Mesenchymal stem cell (in vitro differentiated cells and primary cell): ENCODE results near the gene HYCC1.
A peak's percentile ranks its signal among the peaks of the same experiment; 100 is the strongest.

Experiments used
- DNase-seq: peaks from one replicate; pipeline ENCODE4 v3.0.0-alpha.2; 2013
- H2AFZ ChIP-seq: one replicate; pipeline ENCODE4 v1.6.1; 2013; ENCODE audit warnings: low read depth, mild to moderate bottlenecking, control low read depth, inconsistent platforms, low read length, moderate library complexity
- H2AK5ac ChIP-seq: 2 replicates; pipeline ENCODE4 v1.6.1; 2013; ENCODE audit warnings: low read length, moderate library complexity, mild to moderate bottlenecking, inconsistent platforms; ENCODE audit not compliant: severe bottlenecking
- H2BK120ac ChIP-seq: one replicate; pipeline ENCODE4 v1.6.1; 2013; ENCODE audit warnings: low read depth, mild to moderate bottlenecking, inconsistent platforms, low read length, moderate library complexity
- H2BK12ac ChIP-seq, 2 experiments: one replicate each; pipeline ENCODE4 v1.6.1; 2013; ENCODE audit warnings: inconsistent platforms in 2 of 2, low read length in 2 of 2, mild to moderate bottlenecking in 2 of 2, moderate library complexity in 2 of 2, control low read depth in 1 of 2
- H2BK15ac ChIP-seq: one replicate; pipeline ENCODE4 v1.6.1; 2013; ENCODE audit warnings: mild to moderate bottlenecking, low read depth, inconsistent platforms; ENCODE audit not compliant: poor library complexity, severe bottlenecking
- H2BK5ac ChIP-seq: 2 replicates; pipeline ENCODE4 v1.6.1; 2013; ENCODE audit warnings: low read depth, mild to moderate bottlenecking, low read length, control low read depth, inconsistent platforms; ENCODE audit not compliant: poor library complexity, severe bottlenecking
- H3K14ac ChIP-seq, 2 experiments: one replicate each; pipeline ENCODE4 v1.6.1; 2013; ENCODE audit warnings: inconsistent platforms in 2 of 2, low read length in 2 of 2, control low read depth in 1 of 2, mild to moderate bottlenecking in 1 of 2, moderate library complexity in 1 of 2
- H3K18ac ChIP-seq, 2 experiments: one replicate each; pipeline ENCODE4 v1.6.1; 2013; ENCODE audit warnings: inconsistent platforms in 2 of 2, low read length in 2 of 2, control low read depth in 1 of 2, low read depth in 1 of 2, mild to moderate bottlenecking in 1 of 2
- H3K23ac ChIP-seq, 2 experiments: one replicate each; pipeline ENCODE4 v1.6.1; 2013; ENCODE audit warnings: inconsistent platforms in 2 of 2, low read length in 2 of 2, mild to moderate bottlenecking in 2 of 2, moderate library complexity in 2 of 2, control low read depth in 1 of 2
- H3K27ac ChIP-seq: 2 replicates; pipeline ENCODE4 v1.5.1; 2013; ENCODE audit warnings: mild to moderate bottlenecking, moderate library complexity, low read length, control low read depth, inconsistent platforms; ENCODE audit not compliant: poor library complexity, severe bottlenecking
- H3K27me3 ChIP-seq, 2 experiments: 2 replicates each; pipeline versions ENCODE4 v1.6.1 to v1.7.0; 2013; ENCODE audit warnings: low read length in 2 of 2, mild to moderate bottlenecking in 2 of 2, moderate library complexity in 2 of 2, control low read depth in 1 of 2, inconsistent platforms in 1 of 2; ENCODE audit not compliant: control insufficient read depth in 1 of 2, insufficient read depth in 1 of 2
- H3K36me3 ChIP-seq, 2 experiments: 2 replicates each; pipeline versions ENCODE4 v1.6.1 to v1.7.0; 2013; ENCODE audit warnings: low read length in 2 of 2, control low read depth in 1 of 2, inconsistent platforms in 1 of 2, low read depth in 1 of 2, mild to moderate bottlenecking in 1 of 2; ENCODE audit not compliant: insufficient read depth in 2 of 2, control insufficient read depth in 1 of 2
- H3K4ac ChIP-seq, 2 experiments: one replicate each; pipeline ENCODE4 v1.6.1; 2013; ENCODE audit warnings: inconsistent platforms in 2 of 2, low read length in 2 of 2, mild to moderate bottlenecking in 2 of 2, moderate library complexity in 2 of 2, control low read depth in 1 of 2, low read depth in 1 of 2
- H3K4me1 ChIP-seq: 2 replicates; pipeline ENCODE4 v1.6.1; 2013; ENCODE audit warnings: low read depth, low read length, control low read depth; ENCODE audit not compliant: control insufficient read depth, insufficient read depth
- H3K4me2 ChIP-seq: 2 replicates; pipeline ENCODE4 v1.6.1; 2013; ENCODE audit warnings: low read length, mild to moderate bottlenecking, inconsistent platforms; ENCODE audit not compliant: poor library complexity, severe bottlenecking
- H3K4me3 ChIP-seq, 2 experiments: 2 replicates each; pipeline versions ENCODE4 v1.5.1 to v1.7.0; 2013; ENCODE audit warnings: low read length in 2 of 2, mild to moderate bottlenecking in 2 of 2, control low read depth in 1 of 2, low read depth in 1 of 2; ENCODE audit not compliant: insufficient read depth in 1 of 2
- H3K79me1 ChIP-seq: replicated peaks from 2 replicates; pipeline ENCODE4 v1.6.1; 2013; ENCODE audit warnings: mild to moderate bottlenecking, control low read depth, low read length, inconsistent platforms; ENCODE audit not compliant: poor library complexity, severe bottlenecking
- H3K9ac ChIP-seq: 2 replicates; pipeline ENCODE4 v1.7.0; 2013; ENCODE audit warnings: mild to moderate bottlenecking, low read length, moderate library complexity
- H3K9me3 ChIP-seq: 2 replicates; pipeline ENCODE4 v1.7.0; 2013; ENCODE audit warnings: mild to moderate bottlenecking, low read length; ENCODE audit not compliant: control insufficient read depth
- H4K8ac ChIP-seq: one replicate; pipeline ENCODE4 v1.6.1; 2013; ENCODE audit warnings: inconsistent platforms, mild to moderate bottlenecking, low read length, moderate library complexity
- H4K91ac ChIP-seq: one replicate; pipeline ENCODE4 v1.6.1; 2013; ENCODE audit warnings: mild to moderate bottlenecking, low read length, inconsistent platforms
- WGBS: methylation state at CpG from one replicate; pipeline ENCODE4 v1.1.7; 2013; ENCODE audit warnings: mixed read lengths; 5-methylcytosine and 5-hydroxymethylcytosine counted together

Gene HYCC1

GRCh38 chr7:23003505-23004246 is 10.3 kb downstream of the HYCC1 start:
- Histone ChIP-seq H2BK12ac (no peak overlapping the region), H2AK5ac (no peak overlapping the region), H3K14ac (no peak overlapping the region), H4K8ac (no peak overlapping the region), H2BK15ac (no peak overlapping the region), H3K9ac (peak overlapping the region; percentile 83), H3K4me3 (peak overlapping the region in 1 of 2 experiments; percentile 52), H3K27ac (no peak overlapping the region), H3K36me3 (no peaks in the 10 kb centered on the region), H2BK5ac (no peak overlapping the region), H3K4me2 (no peak overlapping the region), H3K23ac (no peak overlapping the region), H3K9me3 (no peaks in the 10 kb centered on the region), H2AFZ (no peak overlapping the region), H3K4ac (no peak overlapping the region), H2BK120ac (no peak overlapping the region), H3K4me1 (no peaks in the 10 kb centered on the region), H4K91ac (no peak overlapping the region), H3K79me1 (peaks cover 10% of the 10 kb centered on the region), H3K18ac (no peak overlapping the region), H3K27me3 (no peaks in the 10 kb centered on the region)
- 80% methylated on average over 1 of the region's 2 CpGs for WGBS
- DNase-seq: no peak

GRCh38 chr7:23002698-23003097 is 11.2 kb downstream of the HYCC1 start:
- H3K9ac ChIP-seq: peak overlapping the region; percentile 83
- H2BK12ac ChIP-seq: no peak overlapping the region
- H2BK15ac ChIP-seq: no peak overlapping the region
- H2BK5ac ChIP-seq: no peak overlapping the region
- no peaks in the 10 kb centered on the region for H3K9me3 ChIP-seq
- no peak overlapping the region for H4K91ac ChIP-seq
- H4K8ac ChIP-seq: no peak overlapping the region
- no peak overlapping the region for H3K4me3 ChIP-seq
- H3K4ac ChIP-seq: no peak overlapping the region
- no peak overlapping the region for H3K23ac ChIP-seq
- H3K4me2 ChIP-seq: no peak overlapping the region
- no peak overlapping the region for H3K14ac ChIP-seq
- no peak overlapping the region for H2AK5ac ChIP-seq
- H3K27ac ChIP-seq: no peak overlapping the region
- H3K18ac ChIP-seq: no peak overlapping the region
- no peaks in the 10 kb centered on the region for H3K4me1 ChIP-seq
- no peak for DNase-seq
- 100% methylated on average over 1 of the region's 2 CpGs for WGBS
- no peak overlapping the region for H2AFZ ChIP-seq
- H3K27me3 ChIP-seq: no peaks in the 10 kb centered on the region
- H2BK120ac ChIP-seq: no peak overlapping the region
- peaks cover 14% of the 10 kb centered on the region for H3K79me1 ChIP-seq
- H3K36me3 ChIP-seq: peaks cover 0 to 2% of the 10 kb centered on the region in 2 experiments

- Histone ChIP-seq H3K27ac (no peak overlapping the region), H2BK15ac (no peak overlapping the region), H3K18ac (no peak overlapping the region), H3K36me3 (peaks cover 0 to 7% of the 10 kb centered on the region in 2 experiments), H4K8ac (no peak overlapping the region), H2BK12ac (no peak overlapping the region), H3K4me1 (no peaks in the 10 kb centered on the region), H3K9ac (no peak overlapping the region), H2AK5ac (no peak overlapping the region), H4K91ac (no peak overlapping the region), H3K79me1 (peaks cover 15% of the 10 kb centered on the region), H3K23ac (no peak overlapping the region), H3K14ac (no peak overlapping the region), H3K9me3 (no peaks in the 10 kb centered on the region), H3K4ac (no peak overlapping the region), H3K27me3 (no peaks in the 10 kb centered on the region), H3K4me2 (no peak overlapping the region), H2AFZ (no peak overlapping the region), H3K4me3 (no peak overlapping the region), H2BK5ac (no peak overlapping the region), H2BK120ac (no peak overlapping the region)
- DNase-seq: no peak
- no CpG with 5 or more reads among the region's 1 CpG for WGBS
Measured at GRCh38 chr7:23001610-23002009, 12.3 kb downstream of the HYCC1 start.

- H3K27ac ChIP-seq: no peak overlapping the region
- H2AFZ ChIP-seq: no peak overlapping the region
- DNase-seq: no peak
- no peak overlapping the region for H3K9ac ChIP-seq
- H3K14ac ChIP-seq: no peak overlapping the region
- H4K91ac ChIP-seq: no peak overlapping the region
- no peak overlapping the region for H2BK12ac ChIP-seq
- no peak overlapping the region for H2BK120ac ChIP-seq
- H2BK15ac ChIP-seq: no peak overlapping the region
- H3K36me3 ChIP-seq: peaks cover 0 to 7% of the 10 kb centered on the region in 2 experiments
- no peak overlapping the region for H2BK5ac ChIP-seq
- H3K27me3 ChIP-seq: no peaks in the 10 kb centered on the region
- no peaks in the 10 kb centered on the region for H3K4me1 ChIP-seq
- H3K23ac ChIP-seq: no peak overlapping the region
- H3K4me3 ChIP-seq: no peak overlapping the region
- no peak overlapping the region for H3K4ac ChIP-seq
- no peaks in the 10 kb centered on the region for H3K9me3 ChIP-seq
- no peak overlapping the region for H4K8ac ChIP-seq
- peaks cover 16% of the 10 kb centered on the region for H3K79me1 ChIP-seq
- no peak overlapping the region for H3K18ac ChIP-seq
- 98% methylated on average over 3 of the region's 4 CpGs for WGBS
- H3K4me2 ChIP-seq: no peak overlapping the region
- H2AK5ac ChIP-seq: no peak overlapping the region
Measured at GRCh38 chr7:23000597-23001360, 13.2 kb downstream of the HYCC1 start.
